Fibroblast of villous mesenchyme (primary cell): Measurements from ENCODE around the gene OLFML2B. TPM values are rescaled to one million over a fixed set of nuclear protein-coding genes. Genes with fewer than 3 reads are reported as not detected.
A peak's percentile ranks its signal among the peaks of the same experiment; 100 is the strongest.
"Not testable (repeated sequence)": the region's sequence is repeated elsewhere in the genome, so short reads cannot be mapped to it uniquely, and the experiment has no call there.

Experiments
- DNase-seq: peaks from one replicate; pipeline ENCODE4 v3.0.0-alpha.2; 2010; ENCODE audit warnings: low read depth
- H3K4me3 ChIP-seq: 2 replicates; pipeline ENCODE4 v1.5.1; 2011; ENCODE audit warnings: low read depth, mild to moderate bottlenecking, low read length
- total RNA-seq: library from RNA; depleted of rRNA; stranded (reverse); fragments of >200 nt; gene quantifications from 2 replicates; pipeline ENCODE4 v1.2.3, GENCODE V29; 2012
- TF ChIP-seq, protein P1 (sequence below): IDR thresholded peaks from 2 replicates; pipeline ENCODE4 v1.5.1; 2012; ENCODE audit warnings: low read depth, mild to moderate bottlenecking, low read length; ENCODE audit not compliant: insufficient read depth

The OLFML2B gene
- total RNA-seq, 1 donor, result 5.2 TPM

DNA sequence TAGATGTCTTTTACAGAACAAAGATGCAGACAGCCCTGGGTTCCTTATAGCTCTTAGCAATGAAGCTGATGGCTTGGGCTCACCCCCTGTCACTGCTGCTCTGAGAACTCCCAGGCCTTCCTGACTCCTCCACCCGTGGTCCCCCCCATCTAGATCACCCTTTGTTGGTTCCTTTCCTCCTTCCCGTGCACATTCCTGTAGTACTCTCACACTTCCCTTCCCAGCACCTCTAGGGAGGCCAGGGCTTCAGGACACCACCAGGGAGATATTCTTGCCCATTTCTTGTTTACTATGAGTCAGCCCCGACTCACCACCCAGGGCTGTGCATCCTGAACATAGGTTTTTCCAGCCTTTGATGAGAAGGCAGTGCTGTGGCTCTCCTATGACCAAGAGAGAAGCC lies 31.4 kb upstream of the OLFML2B start:
- DNase-seq, result peak; percentile 53
- TF ChIP-seq, protein P1, sequence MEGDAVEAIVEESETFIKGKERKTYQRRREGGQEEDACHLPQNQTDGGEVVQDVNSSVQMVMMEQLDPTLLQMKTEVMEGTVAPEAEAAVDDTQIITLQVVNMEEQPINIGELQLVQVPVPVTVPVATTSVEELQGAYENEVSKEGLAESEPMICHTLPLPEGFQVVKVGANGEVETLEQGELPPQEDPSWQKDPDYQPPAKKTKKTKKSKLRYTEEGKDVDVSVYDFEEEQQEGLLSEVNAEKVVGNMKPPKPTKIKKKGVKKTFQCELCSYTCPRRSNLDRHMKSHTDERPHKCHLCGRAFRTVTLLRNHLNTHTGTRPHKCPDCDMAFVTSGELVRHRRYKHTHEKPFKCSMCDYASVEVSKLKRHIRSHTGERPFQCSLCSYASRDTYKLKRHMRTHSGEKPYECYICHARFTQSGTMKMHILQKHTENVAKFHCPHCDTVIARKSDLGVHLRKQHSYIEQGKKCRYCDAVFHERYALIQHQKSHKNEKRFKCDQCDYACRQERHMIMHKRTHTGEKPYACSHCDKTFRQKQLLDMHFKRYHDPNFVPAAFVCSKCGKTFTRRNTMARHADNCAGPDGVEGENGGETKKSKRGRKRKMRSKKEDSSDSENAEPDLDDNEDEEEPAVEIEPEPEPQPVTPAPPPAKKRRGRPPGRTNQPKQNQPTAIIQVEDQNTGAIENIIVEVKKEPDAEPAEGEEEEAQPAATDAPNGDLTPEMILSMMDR, result no peak
- H3K4me3 ChIP-seq, result no peak overlapping the region

DNA sequence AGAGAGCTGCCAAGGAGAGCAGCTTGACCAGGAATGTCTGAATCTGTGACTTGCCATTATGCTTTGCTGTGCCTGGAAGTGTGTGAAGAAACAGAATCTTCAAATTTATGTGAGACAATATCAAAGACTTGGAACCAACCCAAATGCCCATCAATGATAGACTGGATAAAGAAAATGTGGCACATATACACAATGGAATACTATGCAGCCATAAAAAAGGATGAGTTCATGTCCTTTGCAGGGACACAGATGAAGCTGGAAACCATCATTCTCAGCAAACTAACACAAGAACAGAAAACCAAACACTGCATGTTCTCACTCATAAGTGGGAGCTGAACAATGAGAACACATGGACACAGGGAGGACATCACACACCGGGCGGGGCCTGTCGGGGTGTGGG lies 30.3 kb upstream of the OLFML2B start:
- not testable (repeated sequence) for H3K4me3 ChIP-seq, DNase-seq

DNA sequence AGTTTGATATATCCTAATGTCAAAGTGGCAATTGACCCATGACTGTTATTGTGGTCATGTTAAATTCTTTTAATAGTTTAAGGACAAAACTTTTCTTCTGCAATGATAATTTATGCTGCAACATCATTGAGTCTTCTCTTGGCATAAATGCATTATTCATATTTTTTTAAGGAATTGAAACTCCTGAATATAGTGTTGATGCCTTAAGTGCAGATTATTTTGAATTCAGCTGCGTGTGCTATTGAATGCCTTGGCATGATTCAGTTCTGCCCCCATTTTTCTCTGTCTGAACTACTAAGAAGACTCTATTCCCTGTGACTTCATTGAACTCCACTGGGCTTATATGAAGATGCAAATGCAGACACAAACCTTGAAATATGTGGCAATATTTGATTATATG lies 23.3 kb upstream of the OLFML2B start:
- H3K4me3 ChIP-seq, result no peak overlapping the region
- no peak for DNase-seq
- TF ChIP-seq, protein P1, result no peak

DNA sequence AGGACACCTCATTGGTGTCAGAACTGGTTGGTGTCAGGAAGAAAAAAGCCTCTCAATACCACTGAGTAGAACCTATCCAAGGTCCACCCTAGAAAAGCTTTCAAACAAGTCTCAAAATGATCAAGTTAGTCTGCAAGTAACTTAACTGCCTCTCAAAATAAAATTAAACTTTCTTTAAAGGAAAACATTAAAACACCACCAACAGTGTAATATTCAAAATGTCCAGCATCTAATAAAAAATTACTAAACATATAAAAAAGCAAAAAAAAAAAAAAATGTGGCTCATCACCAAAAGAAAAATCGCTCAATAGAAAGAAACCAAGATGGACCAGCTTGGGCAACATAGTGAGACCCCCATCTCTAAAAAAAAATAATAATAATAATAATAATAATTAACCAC lies 18.7 kb upstream of the OLFML2B start:
- H3K4me3 ChIP-seq, result no peak overlapping the region
- no peak for DNase-seq
- TF ChIP-seq, protein P1, result no peak

DNA sequence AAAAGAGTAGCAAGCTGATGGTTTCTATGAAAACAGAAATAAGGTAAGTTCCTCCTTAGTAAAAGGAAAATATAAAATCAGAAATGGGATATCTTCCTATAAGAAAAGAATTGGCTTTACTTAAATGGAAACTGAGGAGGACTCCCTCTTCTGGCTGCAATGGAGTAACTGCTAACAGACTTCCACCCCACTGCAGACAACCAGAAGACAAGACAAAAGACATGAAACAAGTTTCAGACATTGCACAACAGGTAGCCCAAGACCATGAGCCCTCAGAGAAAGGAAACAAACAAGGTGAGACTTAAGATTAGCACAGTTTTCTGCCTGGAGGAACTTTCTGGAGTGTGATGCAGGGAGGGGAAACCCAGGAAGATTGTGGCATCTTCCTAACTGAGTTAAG lies 17.0 kb upstream of the OLFML2B start:
- DNase-seq, result peak; percentile 64
- TF ChIP-seq, protein P1, result peak; percentile 73

DNA sequence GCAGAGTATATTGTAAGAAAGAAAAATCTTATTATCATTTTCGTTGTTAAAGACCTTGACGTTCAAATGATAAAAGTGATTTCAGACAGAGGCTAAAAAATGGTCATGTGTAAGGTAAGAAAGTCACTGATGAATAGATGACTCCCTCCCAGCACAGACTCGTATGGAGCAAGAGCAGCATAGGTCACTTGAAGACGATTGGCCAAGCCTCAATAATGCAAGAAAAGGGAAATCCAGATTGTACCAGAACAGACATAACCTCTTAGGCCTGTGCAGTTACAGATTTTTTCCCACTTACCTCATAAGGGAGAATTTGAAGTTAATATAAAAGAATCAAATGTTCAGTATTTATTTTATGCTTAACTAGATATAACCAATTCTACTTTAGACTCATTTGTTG lies 16.3 kb upstream of the OLFML2B start:
- no peak for DNase-seq
- H3K4me3 ChIP-seq, result no peak overlapping the region
- TF ChIP-seq, protein P1, result no peak

More for the DNA sequence above, 17.0 kb upstream of the OLFML2B start:
- no peak overlapping the region for H3K4me3 ChIP-seq

DNA sequence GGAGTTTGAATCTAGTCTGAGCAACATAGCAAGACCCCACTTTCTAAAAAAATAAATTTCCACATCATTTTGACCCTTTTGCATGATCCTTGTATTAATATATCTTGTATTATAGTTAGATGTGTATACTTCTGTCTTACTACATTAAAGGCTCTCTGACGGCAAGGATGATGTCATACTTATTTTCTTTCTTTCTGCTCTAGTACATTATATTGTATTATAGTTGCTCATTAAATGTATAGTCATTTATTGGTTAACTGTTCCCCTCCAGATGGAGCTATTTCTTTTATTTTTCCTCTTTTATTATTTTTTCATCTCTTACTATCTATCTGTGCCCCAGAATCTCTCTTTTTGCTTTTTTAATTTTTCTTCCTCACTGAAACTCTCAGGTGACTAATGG lies 15.0 kb upstream of the OLFML2B start:
- no peak overlapping the region for H3K4me3 ChIP-seq
- no peak for DNase-seq
- TF ChIP-seq, protein P1, result no peak
